Measurements from ENCODE around the gene KRT83.
"Not testable (repeated sequence)": the region's sequence is repeated elsewhere in the genome, so short reads cannot be mapped to it uniquely, and the experiment has no call there.

The KRT83 gene

DNA sequence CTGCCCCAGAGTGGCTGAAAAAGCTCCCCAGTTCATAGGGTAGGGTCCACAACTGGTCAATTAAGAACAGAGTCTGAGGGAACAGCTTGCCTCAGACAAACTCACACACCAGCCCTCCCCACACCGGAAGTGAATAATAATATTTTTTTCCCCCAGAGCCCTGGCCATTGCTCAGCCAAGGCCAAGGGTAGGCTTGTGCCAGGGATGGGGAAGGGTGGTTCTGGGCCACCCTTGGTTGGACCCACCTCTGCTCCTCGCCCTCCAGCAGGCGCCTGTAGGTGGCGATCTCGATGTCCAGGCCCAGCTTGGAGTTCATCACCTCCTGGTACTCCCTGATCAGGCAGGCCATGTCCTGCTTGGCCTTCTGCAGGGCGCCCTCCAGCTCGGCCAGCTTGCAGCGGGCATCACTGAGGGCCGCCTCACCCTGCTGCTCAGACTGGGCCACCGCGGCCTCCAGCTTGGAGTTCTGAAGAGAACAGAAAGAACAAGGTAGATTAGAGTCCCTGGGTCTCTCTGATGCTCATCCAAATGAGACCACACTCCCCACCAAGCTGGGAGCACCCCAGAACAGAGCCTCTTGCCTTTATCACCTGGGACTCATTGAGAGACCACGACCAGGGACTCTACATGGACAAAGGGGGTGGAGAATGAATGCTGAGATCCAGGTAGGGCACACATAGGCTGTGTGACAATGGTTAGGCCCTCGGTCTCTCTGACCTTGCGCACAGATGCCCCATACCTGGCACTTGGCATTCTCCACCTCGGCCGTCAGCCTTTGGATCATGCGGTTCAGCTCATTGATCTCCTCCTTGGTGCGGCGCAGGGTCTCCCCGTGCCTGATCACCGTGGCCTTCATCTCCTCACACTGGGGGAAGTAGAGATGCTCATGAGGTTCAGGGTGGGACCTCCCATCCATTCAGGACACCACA is 34.1 kb downstream of the KRT83 start:
- not testable (repeated sequence) for DNase-seq (ENCODE audit: low read depth)

DNA sequence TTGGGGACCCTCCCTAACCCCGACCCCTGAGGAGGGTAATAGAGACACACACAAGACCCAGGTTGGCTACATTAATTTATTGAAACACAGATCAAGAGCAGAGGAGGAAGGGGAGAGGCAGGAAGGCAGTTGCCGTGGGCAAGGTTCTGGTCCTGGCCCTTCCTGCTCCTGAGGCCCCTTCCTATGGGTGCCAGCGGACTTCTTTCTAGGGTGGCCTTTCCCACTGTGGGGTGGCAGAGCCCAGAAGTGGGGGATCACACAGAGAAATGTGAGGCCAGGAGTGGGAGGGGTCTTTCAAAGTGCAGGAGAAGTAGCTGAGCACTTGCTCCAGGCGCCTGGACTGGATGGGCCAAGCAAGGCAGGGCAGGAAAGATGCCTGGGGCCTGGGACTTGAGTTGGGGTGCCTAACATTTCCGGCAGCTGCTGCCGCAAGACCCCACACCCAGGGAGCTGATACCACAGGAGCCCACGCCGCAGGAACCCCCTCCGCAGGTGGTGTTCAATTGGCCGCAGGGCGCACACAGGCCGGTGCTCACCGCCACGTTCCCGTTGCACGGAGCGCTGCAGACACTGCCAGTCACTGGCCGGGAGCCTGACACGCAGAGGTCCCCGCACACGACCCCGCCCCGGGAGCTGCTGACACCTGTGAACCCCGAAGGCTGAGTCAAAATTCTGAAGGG is 35.2 kb downstream of the KRT83 start:
- DNase-seq (ENCODE audit: low read depth), result no peak

DNA sequence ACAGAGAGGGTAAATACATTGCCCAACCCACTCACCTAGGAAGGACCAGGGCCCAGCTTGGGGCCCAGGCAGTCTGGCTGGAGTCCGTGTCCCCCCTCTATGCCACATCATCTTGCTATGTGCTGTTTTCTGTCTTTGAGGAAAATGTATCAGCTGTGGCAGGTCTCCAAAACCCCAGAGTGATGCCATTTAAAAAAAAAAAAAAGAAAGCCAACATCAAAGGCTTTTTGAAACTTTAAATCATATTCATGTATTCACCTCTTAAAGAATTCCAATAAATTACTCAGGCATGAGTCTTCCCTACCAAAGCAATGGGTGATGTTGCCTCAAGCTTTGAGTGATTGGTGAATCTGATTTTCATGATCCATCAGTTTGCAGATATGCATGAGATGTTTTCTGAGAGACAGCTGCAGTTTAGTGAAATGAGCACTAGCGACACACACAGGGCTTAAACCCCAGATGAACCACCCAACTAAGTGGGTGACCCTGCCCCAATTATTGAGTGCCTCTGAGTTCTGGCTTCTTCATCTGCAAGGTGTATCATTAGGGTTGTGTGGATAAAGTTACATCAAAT is 35.9 kb downstream of the KRT83 start:
- DNase-seq (ENCODE audit: low read depth), result no peak

- DNase-seq (ENCODE audit: low read depth), result no peak
These were observed 36.5 kb downstream of the KRT83 start for GRCh38 chr12:52284562-52285171.

DNA sequence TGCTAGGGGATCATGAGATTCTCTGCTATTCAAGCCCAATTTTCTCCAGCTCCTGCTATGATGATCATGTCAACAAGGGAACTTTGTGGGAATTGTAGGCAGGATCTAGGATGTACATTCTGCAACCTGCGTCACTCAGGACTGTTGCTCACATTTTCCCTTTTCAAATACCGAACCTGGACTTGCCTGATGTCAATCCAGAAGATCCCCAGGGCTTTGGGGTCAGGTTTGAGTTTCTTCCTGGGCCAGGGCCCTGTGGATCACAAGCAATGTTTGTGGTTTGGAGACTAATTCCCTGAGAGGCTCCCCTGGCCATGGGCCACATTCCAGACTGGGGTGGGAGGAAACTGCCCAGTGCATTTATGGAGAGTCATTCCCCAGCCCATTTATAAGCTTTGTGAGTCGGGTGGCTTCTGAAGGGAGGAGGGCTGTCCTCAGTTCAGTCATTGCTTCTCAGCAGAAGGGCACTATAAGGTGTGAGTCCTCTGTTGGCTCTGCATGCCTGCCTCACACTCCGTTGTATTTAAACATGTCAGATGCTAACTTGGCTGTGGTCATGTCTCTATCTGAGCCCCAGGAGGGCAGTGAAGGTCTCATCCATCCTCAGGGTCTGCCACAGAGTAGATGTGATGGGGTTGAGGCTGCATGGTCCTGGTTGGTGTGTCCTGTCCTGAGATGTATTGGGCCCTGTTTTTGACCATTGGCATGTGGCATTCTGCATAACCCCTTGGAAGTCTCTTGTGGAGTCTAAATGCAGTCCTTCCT is 40.2 kb downstream of the KRT83 start:
- DNase-seq (ENCODE audit: low read depth), result no peak

- DNase-seq (ENCODE audit: low read depth), result no peak
These were observed 40.8 kb downstream of the KRT83 start for GRCh38 chr12:52280319-52280795.

- DNase-seq (ENCODE audit: low read depth), result no peak
These were observed 41.5 kb downstream of the KRT83 start for GRCh38 chr12:52279422-52280318.

DNA sequence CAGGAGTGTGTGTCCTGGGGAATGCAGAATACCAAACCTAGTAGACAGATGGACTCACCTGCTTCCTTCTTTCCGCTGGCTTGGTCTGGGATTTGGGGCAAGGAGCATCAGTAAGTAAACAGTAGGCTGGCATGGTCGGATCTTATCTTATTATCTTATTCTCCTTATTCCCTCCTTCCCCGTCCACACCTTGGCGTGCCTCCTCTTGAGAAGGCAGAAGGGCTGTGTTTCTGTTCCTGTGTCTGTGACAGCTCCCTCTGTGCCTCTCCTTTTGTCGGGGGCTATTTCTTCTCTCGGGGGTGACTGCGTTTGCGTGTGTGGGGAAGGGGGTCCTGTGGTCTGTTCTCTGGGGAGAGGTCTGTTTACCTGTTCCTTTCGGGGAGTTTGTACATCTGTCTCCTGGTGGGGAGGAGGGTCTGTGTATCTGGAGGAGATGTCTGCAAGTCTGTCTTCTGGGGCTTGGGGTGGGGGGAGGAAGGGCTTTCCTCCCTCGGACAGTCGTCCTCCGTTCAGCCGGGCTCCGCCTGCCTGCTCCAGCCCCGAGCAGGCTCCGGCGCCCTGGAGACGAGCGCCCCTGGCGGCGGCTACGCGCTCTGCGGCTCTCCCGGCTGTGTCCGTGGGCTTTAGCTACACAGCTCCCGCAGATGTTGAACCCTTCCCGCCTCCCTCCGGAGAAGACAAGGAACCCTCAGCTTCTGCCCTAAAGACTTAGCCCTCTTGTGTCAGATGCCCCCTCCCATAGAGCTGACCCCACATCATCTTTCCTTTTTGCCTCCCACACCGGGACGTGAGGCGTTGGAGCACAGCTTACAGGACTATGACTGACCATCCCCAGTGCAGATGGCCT is 42.4 kb downstream of the KRT83 start:
- DNase-seq (ENCODE audit: low read depth), result peak; percentile 43

- DNase-seq (ENCODE audit: low read depth), result no peak
These were observed 43.5 kb downstream of the KRT83 start for GRCh38 chr12:52277486-52278245.

DNA sequence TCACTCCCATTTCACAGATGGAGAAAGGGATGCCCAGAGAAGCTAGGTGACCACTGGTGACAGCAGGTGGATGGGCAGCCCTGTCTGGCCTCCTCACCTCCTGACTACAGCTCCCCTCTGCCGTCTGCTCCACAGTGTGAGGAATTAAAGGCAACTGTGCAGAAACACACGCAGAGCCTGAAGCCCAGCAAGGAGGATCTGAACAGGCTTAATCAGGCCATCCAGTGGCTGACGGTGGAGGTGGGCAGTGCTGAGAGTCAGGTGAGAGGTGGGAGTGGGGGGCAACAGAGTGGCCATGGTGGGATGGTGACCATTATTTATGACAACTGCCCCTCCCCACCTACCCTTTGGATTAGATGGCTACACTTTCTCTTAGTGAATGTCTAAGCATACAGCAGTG is 45.5 kb downstream of the KRT83 start:
- no peak for DNase-seq (ENCODE audit: low read depth)

GRCh38 chr12:52274521-52275120 is 46.6 kb downstream of the KRT83 start, which contains the start of gene KRT86:
TSS of gene KRT86 (plus strand) at chr12:52274645. CDS start at chr12:52301917, 27,272 bp downstream.
- DNase-seq (ENCODE audit: low read depth), result no peak

DNA sequence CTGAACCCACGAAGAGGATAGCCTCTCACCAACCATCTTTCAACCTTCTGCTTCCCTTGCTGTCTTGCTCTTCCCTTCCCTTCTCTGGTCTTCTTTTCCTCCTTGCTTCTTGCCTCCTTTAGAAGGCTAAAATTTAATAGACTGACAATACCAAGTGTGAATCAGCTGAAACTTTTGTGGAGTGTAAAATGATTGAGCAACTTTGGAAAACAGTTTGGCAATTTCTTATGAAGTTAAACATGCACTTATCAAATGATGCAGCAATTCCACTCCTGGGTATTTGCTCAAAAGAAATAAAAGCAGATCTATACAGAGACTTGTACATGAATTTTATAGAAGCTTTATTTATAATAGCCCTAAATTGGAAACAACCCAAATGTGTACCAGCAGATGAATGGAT is 50.0 kb downstream of the KRT83 start:
- DNase-seq (ENCODE audit: low read depth), result no peak

DNA sequence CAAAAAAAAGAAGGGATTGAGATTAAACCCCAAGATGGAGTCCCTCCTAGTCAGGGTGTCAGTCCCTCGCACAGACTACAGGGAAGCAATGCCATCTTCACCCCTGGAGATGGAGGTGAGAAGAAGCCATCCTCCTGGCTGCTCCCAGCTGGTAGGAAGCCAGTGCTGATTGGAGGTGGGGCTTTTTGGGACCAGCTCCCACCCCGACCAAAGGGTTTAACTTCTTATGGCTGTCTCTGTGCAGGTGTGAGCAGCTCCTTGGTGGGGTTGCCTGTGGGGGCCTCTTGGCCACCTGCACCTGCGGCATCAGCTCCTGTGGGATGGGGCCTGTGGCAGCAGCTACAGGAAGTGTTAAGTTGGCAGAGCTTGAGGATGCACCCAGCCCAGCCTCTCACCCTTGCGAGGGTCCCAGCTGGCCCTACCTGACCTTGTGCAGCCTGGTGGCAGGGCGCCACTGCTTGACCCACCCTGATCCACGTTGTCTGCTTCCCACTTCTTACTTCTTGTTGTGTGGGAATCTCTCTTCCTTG is 50.6 kb downstream of the KRT83 start:
- no peak for DNase-seq (ENCODE audit: low read depth)

- no peak for DNase-seq (ENCODE audit: low read depth)
These were observed 53.0 kb downstream of the KRT83 start for GRCh38 chr12:52268212-52268611.

DNA sequence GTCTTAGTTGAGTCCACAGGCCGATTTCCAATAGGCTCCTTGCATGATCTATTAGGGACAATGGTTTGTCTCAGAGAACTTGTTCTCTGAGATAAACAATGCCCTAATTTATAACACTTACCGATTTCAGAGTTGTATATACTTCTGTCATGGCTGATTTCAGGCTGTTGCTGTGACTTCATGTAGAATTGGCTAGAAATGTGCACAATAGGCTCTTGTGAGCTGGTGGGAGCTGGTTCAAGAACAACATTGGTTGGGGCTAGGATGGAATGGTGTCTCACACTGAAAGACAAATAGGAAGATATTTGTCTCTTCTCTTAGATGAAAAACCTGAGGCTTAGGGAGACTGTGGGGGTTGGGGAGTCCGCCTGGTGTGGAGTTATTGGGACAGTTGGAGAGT is 53.5 kb downstream of the KRT83 start:
- DNase-seq (ENCODE audit: low read depth), result no peak

- DNase-seq (ENCODE audit: low read depth), result no peak
These were observed 53.9 kb downstream of the KRT83 start for GRCh38 chr12:52267266-52267665.

DNA sequence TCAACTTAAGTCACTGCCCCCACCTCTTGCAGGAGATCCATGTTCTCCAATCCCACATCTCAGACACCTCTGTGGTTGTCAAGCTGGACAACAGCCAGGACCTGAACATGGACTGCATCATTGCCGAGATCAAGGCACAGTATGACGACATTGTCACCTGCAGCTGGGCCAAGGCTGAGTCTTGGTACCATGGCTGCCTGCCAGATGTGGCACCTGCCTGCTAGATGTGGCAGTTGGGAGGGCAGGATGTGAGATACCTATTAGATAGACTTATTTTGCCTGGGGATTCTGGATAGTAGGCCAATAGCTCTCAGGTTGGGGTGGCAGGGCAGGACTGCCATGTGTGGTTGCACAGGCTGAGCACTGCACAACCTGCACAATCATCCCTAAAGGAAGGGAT is 54.7 kb downstream of the KRT83 start:
- no peak for DNase-seq (ENCODE audit: low read depth)

GRCh38 chr12:52264435-52264825 is 56.8 kb downstream of the KRT83 start:
- no peak for DNase-seq (ENCODE audit: low read depth)

Data from stimulated activated CD8-positive, alpha-beta memory T cell treated with anti-CD3 and anti-CD28 coated beads, Interleukin-15, amount 100 ng/mL, for 1 hour (primary cell).